T-helper 2 cell treated with Interferon-gamma antibody and Interleukin-4, amounts not matched to agents 100 ng/mL and 5 ng/mL, for 36 hours (primary cell): ENCODE data around the gene MAD2L2. TPM values are rescaled to one million over a fixed set of nuclear protein-coding genes. Genes with fewer than 3 reads are reported as not detected.

Experiments used
- intact Hi-C: fragments of 100-400 bp; cut with micrococcal nuclease; formaldehyde crosslinking; loops from one replicate; pipeline ENCODE4 v1.15.1; 2023
- total RNA-seq: library from RNA; stranded (reverse); gene quantifications from 2 replicates; pipeline ENCODE4 v1.2.3, GENCODE V29; 2022

MAD2L2 gene
- total RNA-seq, 1 donor from 2014 or later: 60.2 TPM

- intact Hi-C loops: no loop called here
Observed at GRCh38 chr1:11705596-11705995, 24.6 kb upstream of the MAD2L2 start.

GRCh38 chr1:11704691-11705475 is 23.9 kb upstream of the MAD2L2 start:
- intact Hi-C loops: no loop called here

GRCh38 chr1:11704194-11704529 is 23.2 kb upstream of the MAD2L2 start:
- intact Hi-C loops: no loop called here

GRCh38 chr1:11703357-11704193 is 22.6 kb upstream of the MAD2L2 start:
- intact Hi-C loops: no loop called here

GRCh38 chr1:11701981-11702803 is 21.2 kb upstream of the MAD2L2 start:
- intact Hi-C loops: no loop called here

- intact Hi-C loops: no loop called here
Observed at GRCh38 chr1:11701551-11701961, 20.6 kb upstream of the MAD2L2 start.

- intact Hi-C loops: no loop called here
Observed at GRCh38 chr1:11700601-11701467, 19.9 kb upstream of the MAD2L2 start.

GRCh38 chr1:11697893-11698210 is 16.9 kb upstream of the MAD2L2 start:
- intact Hi-C loops: no loop called here

GRCh38 chr1:11697188-11697892 is 16.4 kb upstream of the MAD2L2 start:
- intact Hi-C loops: no loop called here

GRCh38 chr1:11695861-11696260 is 14.9 kb upstream of the MAD2L2 start:
- intact Hi-C loops: no loop called here

- intact Hi-C loops: no loop called here
Observed at GRCh38 chr1:11693917-11694316, 13.0 kb upstream of the MAD2L2 start.

GRCh38 chr1:11693024-11693590 is 12.2 kb upstream of the MAD2L2 start:
- intact Hi-C loops: no loop called here

GRCh38 chr1:11691928-11692711 is 11.2 kb upstream of the MAD2L2 start:
- intact Hi-C loops: no loop called here

GRCh38 chr1:11691302-11691914 is 10.5 kb upstream of the MAD2L2 start, which contains the start of gene DRAXIN:
Gene DRAXIN (plus strand): TSS chr1:11691710. CDS start chr1:11706259, 14,549 bp downstream.
- intact Hi-C loops: no loop called here

GRCh38 chr1:11690397-11691301 is 9.7 kb upstream of the MAD2L2 start:
- intact Hi-C loops: no loop called here

- intact Hi-C loops: no loop called here
Observed at GRCh38 chr1:11688506-11688905, 7.6 kb upstream of the MAD2L2 start.

- intact Hi-C loops: no loop called here
Observed at GRCh38 chr1:11685210-11685752, 4.3 kb upstream of the MAD2L2 start.
